HT1080 (cell line): ENCODE measurements around the gene GRXCR1. TPM values are rescaled to one million over a fixed set of nuclear protein-coding genes. Genes with fewer than 3 reads are reported as not detected.

Experiments used
- small RNA-seq: library from RNA; depleted of rRNA; stranded (forward); fragments of <200 nt; gene quantifications from one replicate; pipeline ENCODE3, GENCODE V24; 2014
- total RNA-seq: library from RNA; depleted of rRNA; stranded (reverse); fragments of >200 nt; shearing (Covaris generic); gene quantifications from 2 replicates; pipeline ENCODE4 v1.2.3, GENCODE V29; 2014; rRNA removed

Gene GRXCR1
- total RNA-seq, 1 experiment from 2014 or later: not detected

Small RNA genes within 50 kb of the gene (small RNA-seq; reads per million reads assigned to genes)
- not detected for gene RN7SKP82

Other genes with a start within 250 kb of the GRXCR1 start
- 0.06 and 0.17 TPM in 2 replicates for gene ATP8A1, start 235.6 kb upstream of the GRXCR1 start, total RNA-seq